ENCODE results near the gene C5orf22. TPM values are rescaled to one million over a fixed set of nuclear protein-coding genes. Genes with fewer than 3 reads are reported as not detected.

Gene C5orf22
- total and polyA plus RNA-seq, 3 donors from 2014 or later, result 11.0 to 15.0 (median 14.4) TPM

DNA sequence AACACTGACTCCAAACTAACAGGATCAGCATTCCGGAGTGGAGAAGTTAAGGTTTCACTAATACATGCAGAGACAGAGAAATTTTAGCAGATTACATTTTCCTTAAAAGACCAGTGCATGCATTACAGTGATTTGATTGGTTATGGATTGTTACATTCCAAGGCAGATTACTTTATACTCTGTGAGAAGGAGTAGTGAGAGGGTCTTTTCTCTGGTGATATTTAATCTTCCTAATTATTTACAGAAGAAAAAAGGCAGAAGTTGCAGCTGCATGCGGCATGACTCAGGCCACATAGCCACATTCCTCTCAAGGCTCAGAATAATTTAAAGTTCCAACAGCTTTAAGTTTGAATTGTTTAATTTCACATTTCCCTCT, 53.8 kb downstream of the C5orf22 start:
- 81 to 83% methylated on average over 2 of the region's 2 CpGs for WGBS, 2 donors
- no peak overlapping the region for H3K27ac ChIP-seq
- no peak for DNase-seq
- no peaks in the 10 kb centered on the region for H3K9me3 ChIP-seq
- H3K4me1 ChIP-seq, result no peaks in the 10 kb centered on the region
- no peaks in the 10 kb centered on the region for H3K36me3 ChIP-seq (ENCODE audit: low read depth, missing control alignments)
- no peaks in the 10 kb centered on the region for H3K27me3 ChIP-seq
- TF ChIP-seq POLR2A (IDR thresholded peaks at IDR 0.05), result no peak
- TF ChIP-seq, protein P1, sequence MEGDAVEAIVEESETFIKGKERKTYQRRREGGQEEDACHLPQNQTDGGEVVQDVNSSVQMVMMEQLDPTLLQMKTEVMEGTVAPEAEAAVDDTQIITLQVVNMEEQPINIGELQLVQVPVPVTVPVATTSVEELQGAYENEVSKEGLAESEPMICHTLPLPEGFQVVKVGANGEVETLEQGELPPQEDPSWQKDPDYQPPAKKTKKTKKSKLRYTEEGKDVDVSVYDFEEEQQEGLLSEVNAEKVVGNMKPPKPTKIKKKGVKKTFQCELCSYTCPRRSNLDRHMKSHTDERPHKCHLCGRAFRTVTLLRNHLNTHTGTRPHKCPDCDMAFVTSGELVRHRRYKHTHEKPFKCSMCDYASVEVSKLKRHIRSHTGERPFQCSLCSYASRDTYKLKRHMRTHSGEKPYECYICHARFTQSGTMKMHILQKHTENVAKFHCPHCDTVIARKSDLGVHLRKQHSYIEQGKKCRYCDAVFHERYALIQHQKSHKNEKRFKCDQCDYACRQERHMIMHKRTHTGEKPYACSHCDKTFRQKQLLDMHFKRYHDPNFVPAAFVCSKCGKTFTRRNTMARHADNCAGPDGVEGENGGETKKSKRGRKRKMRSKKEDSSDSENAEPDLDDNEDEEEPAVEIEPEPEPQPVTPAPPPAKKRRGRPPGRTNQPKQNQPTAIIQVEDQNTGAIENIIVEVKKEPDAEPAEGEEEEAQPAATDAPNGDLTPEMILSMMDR (IDR thresholded peaks at IDR 0.05), result no peak
- no peak overlapping the region for H3K4me3 ChIP-seq
- intact Hi-C loops (cut with DNase I; ENCODE audit: low total_unique reads), result loop anchor here (10.0 kb wide), 1 partner anchor 219 kb away; no protein-coding TSS in a partner anchor

DNA sequence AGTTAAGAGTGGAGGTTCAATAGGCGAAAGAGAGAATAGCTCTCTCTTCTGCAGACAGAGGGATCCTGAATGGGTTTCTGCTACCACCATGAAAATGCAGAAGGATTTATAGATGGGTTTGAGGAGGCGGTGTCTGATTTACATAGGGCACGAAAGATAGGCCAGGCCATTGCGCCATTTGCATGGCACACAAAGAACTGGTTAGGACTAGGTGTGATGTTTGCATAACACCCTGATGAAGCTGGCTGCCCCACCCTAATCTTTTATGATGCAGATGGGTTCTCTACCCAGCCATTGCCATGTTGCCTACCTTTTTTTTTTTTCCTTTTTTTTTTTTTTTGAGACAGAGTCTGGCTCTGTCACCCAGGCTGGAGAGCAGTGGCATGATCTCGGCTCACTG, 55.4 kb downstream of the C5orf22 start:
- TF ChIP-seq POLR2A (IDR thresholded peaks at IDR 0.05), result no peak
- TF ChIP-seq, protein P1 (IDR thresholded peaks at IDR 0.05), result no peak
- intact Hi-C loops (cut with DNase I; ENCODE audit: low total_unique reads), result loop anchor here (10.0 kb wide), 1 partner anchor 217 kb away; no protein-coding TSS in a partner anchor
- WGBS, 2 donors, result 94 to 95% methylated on average over 5 of the region's 5 CpGs
- H3K4me1 ChIP-seq, result no peaks in the 10 kb centered on the region
- no peak overlapping the region for H3K27ac ChIP-seq
- H3K9me3 ChIP-seq, result no peaks in the 10 kb centered on the region
- H3K36me3 ChIP-seq (ENCODE audit: low read depth, missing control alignments), result no peaks in the 10 kb centered on the region
- no peak overlapping the region for H3K4me3 ChIP-seq
- no peak for DNase-seq
- H3K27me3 ChIP-seq, result no peaks in the 10 kb centered on the region

DNA sequence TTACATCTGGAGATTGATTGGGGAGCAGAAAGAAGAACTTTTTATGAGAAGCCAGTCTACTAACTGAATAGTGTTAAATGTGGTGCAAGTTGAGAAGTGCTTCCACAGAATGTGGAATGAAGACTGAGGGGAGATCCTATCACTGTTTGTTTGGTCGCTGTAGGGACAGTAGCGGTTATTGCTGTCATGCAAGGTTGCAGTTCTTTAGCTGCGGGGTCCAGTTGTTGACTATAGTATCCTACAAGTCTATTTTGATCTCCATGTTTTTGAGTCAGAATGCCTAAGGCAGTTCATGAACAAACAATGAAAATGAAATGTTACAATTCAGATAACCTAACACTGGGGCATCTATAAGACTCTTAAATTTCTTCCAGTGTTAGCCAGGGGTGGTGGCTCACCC, 61.6 kb downstream of the C5orf22 start:
- Histone ChIP-seq H3K9me3 (no peaks in the 10 kb centered on the region), H3K4me3 (no peak overlapping the region), H3K36me3 (ENCODE audit: low read depth, missing control alignments) (no peaks in the 10 kb centered on the region), H3K4me1 (no peaks in the 10 kb centered on the region), H3K27me3 (no peaks in the 10 kb centered on the region), H3K27ac (no peak overlapping the region)
- no peak for DNase-seq
- TF ChIP-seq, protein P1 (IDR thresholded peaks at IDR 0.05), result no peak
- TF ChIP-seq POLR2A (IDR thresholded peaks at IDR 0.05), result no peak
- intact Hi-C loops (cut with DNase I; ENCODE audit: low total_unique reads), result no loop called here
- 91 to 98% methylated on average over 3 of the region's 3 CpGs for WGBS, 2 donors

DNA sequence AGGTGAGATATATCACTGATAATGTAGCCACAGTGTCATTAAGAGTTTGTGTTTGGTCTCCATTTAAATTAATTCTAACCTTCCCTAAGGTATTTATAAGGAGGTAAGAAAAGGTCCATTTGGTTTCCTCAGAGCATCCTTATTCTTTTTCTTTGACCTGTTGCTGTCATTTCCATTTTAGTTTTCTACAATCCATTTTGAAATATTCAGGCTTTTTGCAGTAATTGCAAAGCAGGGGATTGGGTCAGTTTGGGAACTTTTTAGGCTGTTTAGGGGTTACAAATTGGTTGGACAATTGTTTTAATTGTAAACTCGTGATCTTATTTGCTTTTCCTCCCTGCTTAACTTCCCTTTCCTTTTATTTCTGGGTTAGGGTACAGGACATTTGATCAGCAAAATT, 64.3 kb downstream of the C5orf22 start:
- intact Hi-C loops (cut with DNase I; ENCODE audit: low total_unique reads), result no loop called here
- no peak overlapping the region for H3K27ac ChIP-seq

More for the DNA sequence above, 64.3 kb downstream of the C5orf22 start:
- 79 to 83% methylated on average over 1 of the region's 1 CpG for WGBS, 2 donors
- Histone ChIP-seq H3K36me3 (ENCODE audit: low read depth, missing control alignments) (no peaks in the 10 kb centered on the region), H3K27me3 (no peaks in the 10 kb centered on the region), H3K9me3 (no peaks in the 10 kb centered on the region), H3K4me3 (no peak overlapping the region), H3K4me1 (no peaks in the 10 kb centered on the region)
- TF ChIP-seq, protein P1 (IDR thresholded peaks at IDR 0.05), result no peak
- TF ChIP-seq POLR2A (IDR thresholded peaks at IDR 0.05), result no peak
- no peak for DNase-seq

Measured in testis (tissue), 3 donors.